WTC11 (cell line): ENCODE results near the gene ZNF827.

Experiments used
- FOXP1 ChIP-seq: sonication (generic); formaldehyde crosslinking; IDR thresholded peaks from 2 replicates; pipeline ENCODE4 v1.8.0; 2022; ENCODE audit warnings: missing genetic modification reagents, mild to moderate bottlenecking, moderate library complexity, borderline replicate concordance
- GABPB1 ChIP-seq: sonication (generic); formaldehyde crosslinking; IDR thresholded peaks from 2 replicates; pipeline ENCODE4 v1.8.1; 2023; ENCODE audit warnings: mild to moderate bottlenecking, missing genetic modification reagents
- SMAD3 ChIP-seq: sonication (generic); formaldehyde crosslinking; IDR thresholded peaks from 2 replicates; pipeline ENCODE4 v1.8.0; 2022; ENCODE audit warnings: missing genetic modification reagents, mild to moderate bottlenecking, borderline replicate concordance
- TF ChIP-seq, protein P1 (sequence below): fragments of 200-600 bp; IDR thresholded peaks from 2 replicates; pipeline ENCODE4 v1.8.0; 2022; ENCODE audit warnings: antibody characterized with exemption
- TF ChIP-seq, protein P2 (sequence below): sonication (generic); formaldehyde crosslinking; IDR thresholded peaks from 2 replicates; pipeline ENCODE4 v1.8.1; 2022; ENCODE audit warnings: low read depth, missing genetic modification reagents, borderline replicate concordance

DNA sequence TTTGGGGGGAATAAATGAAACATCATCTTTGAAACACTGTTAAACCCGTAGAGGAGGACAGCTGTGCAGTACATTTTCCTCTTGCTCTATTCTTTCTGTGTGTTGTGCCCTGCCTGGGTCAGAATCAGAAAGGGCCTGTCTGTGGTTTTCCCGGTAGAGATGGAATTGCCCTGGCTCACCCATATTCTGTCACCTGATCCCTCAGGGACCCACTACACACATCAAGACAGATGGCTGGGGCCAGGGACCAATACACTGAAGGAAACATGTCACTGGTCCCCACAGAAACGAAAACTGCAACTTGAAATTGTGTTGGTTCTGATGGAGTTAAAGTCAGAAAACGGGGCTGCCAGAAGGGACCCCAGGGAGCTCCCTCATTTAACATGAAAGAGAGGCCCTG is 114.9 kb downstream of the ZNF827 start:
- TF ChIP-seq, protein P1, sequence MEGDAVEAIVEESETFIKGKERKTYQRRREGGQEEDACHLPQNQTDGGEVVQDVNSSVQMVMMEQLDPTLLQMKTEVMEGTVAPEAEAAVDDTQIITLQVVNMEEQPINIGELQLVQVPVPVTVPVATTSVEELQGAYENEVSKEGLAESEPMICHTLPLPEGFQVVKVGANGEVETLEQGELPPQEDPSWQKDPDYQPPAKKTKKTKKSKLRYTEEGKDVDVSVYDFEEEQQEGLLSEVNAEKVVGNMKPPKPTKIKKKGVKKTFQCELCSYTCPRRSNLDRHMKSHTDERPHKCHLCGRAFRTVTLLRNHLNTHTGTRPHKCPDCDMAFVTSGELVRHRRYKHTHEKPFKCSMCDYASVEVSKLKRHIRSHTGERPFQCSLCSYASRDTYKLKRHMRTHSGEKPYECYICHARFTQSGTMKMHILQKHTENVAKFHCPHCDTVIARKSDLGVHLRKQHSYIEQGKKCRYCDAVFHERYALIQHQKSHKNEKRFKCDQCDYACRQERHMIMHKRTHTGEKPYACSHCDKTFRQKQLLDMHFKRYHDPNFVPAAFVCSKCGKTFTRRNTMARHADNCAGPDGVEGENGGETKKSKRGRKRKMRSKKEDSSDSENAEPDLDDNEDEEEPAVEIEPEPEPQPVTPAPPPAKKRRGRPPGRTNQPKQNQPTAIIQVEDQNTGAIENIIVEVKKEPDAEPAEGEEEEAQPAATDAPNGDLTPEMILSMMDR: no peak
- no peak for TF ChIP-seq FOXP1 (CRISPR knock-in tag)
- TF ChIP-seq SMAD3: no peak
- no peak for TF ChIP-seq GABPB1 (CRISPR knock-in tag)
- TF ChIP-seq, protein P2, sequence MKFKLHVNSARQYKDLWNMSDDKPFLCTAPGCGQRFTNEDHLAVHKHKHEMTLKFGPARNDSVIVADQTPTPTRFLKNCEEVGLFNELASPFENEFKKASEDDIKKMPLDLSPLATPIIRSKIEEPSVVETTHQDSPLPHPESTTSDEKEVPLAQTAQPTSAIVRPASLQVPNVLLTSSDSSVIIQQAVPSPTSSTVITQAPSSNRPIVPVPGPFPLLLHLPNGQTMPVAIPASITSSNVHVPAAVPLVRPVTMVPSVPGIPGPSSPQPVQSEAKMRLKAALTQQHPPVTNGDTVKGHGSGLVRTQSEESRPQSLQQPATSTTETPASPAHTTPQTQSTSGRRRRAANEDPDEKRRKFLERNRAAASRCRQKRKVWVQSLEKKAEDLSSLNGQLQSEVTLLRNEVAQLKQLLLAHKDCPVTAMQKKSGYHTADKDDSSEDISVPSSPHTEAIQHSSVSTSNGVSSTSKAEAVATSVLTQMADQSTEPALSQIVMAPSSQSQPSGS (CRISPR knock-in tag): no peak
